ENCODE measurements around the gene FAXC. TPM values are rescaled to one million over a fixed set of nuclear protein-coding genes. Genes with fewer than 3 reads are reported as not detected.

The FAXC gene
- total RNA-seq, 4 donors from 2014 or later: 22.2 to 44.7 (median 41.8) TPM

DNA sequence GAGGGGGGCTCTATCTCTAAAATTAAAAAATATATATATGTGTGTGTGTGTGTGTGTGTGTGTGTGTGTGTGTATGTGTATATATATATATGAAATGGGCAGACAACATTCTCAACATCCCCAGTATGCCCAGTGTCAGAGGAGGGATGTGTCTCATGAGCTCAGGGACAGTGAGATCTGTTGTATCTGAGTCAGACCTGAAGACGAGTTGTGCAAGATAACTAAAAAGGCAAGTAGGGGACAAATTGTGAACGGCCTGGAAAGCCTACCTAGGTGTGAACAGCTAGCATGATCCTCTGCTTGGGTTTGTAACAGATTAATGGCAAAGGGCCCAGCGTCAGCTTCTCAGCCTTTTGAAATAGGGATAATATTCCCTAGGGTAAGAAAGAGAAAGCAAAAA lies 124.3 kb downstream of the FAXC start:
- Histone ChIP-seq H3K9me3 (no peaks in the 10 kb centered on the region), H3K36me3 (no peaks in the 10 kb centered on the region), H3K27ac (replicated peaks in 1 of 4) (no peak overlapping the region), H3K27me3 (no peaks in the 10 kb centered on the region), H3K4me3 (no peak overlapping the region), H3K4me1 (no peaks in the 10 kb centered on the region)
- intact Hi-C loops (cut with DNase I): no loop called here
- TF ChIP-seq EP300 (IDR thresholded peaks at IDR 0.05) (no peak), POLR2A (IDR thresholded peaks at IDR 0.05; ENCODE audit: low read depth) (no peak), POLR2AphosphoS5 (IDR thresholded peaks at IDR 0.05) (no peak)
- TF ChIP-seq, protein P1, sequence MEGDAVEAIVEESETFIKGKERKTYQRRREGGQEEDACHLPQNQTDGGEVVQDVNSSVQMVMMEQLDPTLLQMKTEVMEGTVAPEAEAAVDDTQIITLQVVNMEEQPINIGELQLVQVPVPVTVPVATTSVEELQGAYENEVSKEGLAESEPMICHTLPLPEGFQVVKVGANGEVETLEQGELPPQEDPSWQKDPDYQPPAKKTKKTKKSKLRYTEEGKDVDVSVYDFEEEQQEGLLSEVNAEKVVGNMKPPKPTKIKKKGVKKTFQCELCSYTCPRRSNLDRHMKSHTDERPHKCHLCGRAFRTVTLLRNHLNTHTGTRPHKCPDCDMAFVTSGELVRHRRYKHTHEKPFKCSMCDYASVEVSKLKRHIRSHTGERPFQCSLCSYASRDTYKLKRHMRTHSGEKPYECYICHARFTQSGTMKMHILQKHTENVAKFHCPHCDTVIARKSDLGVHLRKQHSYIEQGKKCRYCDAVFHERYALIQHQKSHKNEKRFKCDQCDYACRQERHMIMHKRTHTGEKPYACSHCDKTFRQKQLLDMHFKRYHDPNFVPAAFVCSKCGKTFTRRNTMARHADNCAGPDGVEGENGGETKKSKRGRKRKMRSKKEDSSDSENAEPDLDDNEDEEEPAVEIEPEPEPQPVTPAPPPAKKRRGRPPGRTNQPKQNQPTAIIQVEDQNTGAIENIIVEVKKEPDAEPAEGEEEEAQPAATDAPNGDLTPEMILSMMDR (IDR thresholded peaks at IDR 0.05): no peak
- no peak for DNase-seq (ENCODE audit: extremely low spot score)
- 70% methylated on average over 3 of the region's 3 CpGs for WGBS

Other genes starting within 250 kb of the FAXC start
- gene COQ3, start 44.5 kb upstream of the FAXC start, total RNA-seq: 1 to 10 TPM; 3.4 to 9.1 (median 6.1) TPM
- gene PNISR, start 75.6 kb upstream of the FAXC start, total RNA-seq: 100 to 1,000 TPM in 1 of 4 donors, 10 to 100 TPM in 3; 45.6 to 115 (median 57.4) TPM
- 10 to 100 TPM; 11.8 to 35.7 (median 17.1) TPM for gene USP45, start 165.7 kb upstream of the FAXC start, total RNA-seq
- 10 to 100 TPM; 27.4 to 50.7 (median 45.1) TPM for gene CCNC, start 219.0 kb upstream of the FAXC start, total RNA-seq